ENCODE results near the gene LRRC4.

LRRC4 gene

DNA sequence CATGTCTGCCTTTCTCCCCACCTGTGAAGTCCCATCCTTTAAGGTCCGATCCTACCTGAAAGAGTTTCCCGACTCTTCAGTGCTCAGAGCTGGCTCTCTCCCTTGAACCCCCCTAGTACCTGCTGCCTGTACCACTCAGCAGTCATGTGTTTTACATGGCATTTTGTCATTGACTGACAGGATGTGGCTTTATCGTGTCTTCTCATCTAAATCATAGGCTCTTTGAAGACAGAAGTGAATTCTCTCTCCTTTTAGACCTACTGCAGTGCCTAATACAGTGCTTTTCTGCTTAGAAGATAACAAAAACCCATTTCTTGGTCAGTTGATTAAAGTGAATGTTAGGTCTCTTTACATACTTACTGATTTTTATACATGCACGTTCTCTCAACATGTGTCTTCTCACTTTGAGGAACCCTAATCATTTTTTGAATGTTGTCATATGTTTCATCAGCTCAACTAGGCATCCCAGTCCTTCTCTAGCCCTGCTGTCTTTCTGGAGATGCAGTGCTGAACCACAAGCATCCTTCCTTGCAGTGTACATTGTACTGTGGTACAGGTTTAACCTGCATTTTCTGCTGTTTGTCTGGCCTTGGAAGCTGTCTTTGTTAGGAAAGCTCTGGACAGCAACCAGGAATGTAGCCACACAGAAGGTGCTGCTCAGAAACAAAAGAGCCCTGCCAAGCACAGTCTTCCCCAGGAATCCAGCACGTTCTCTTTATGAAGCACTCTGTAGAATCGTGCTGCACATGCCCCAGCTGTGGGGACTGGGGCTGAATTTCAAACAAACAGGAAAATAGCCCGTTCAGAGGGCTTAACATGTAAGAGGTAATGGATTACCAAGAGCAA lies 28.1 kb upstream of the LRRC4 start:
- no peak for DNase-seq

DNA sequence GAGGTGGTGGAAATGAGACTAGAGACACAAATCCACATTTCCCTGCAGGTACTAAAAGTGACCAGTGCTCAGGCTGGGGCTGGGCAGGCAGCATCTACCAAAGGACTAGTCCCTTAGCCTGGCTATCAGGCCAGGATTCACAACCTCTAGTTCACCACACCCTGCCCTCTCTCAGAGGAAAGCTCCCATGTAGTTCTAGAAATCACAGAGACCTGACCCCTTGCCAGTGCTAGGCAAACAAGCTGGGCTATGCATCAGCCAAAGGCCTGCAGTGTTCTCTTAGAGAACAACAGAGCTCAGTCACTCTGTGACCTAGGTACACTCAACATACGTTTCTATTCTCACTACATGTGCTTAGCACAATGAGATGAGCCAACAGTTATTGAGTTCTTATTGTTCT lies 26.7 kb upstream of the LRRC4 start:
- DNase-seq: no peak

DNA sequence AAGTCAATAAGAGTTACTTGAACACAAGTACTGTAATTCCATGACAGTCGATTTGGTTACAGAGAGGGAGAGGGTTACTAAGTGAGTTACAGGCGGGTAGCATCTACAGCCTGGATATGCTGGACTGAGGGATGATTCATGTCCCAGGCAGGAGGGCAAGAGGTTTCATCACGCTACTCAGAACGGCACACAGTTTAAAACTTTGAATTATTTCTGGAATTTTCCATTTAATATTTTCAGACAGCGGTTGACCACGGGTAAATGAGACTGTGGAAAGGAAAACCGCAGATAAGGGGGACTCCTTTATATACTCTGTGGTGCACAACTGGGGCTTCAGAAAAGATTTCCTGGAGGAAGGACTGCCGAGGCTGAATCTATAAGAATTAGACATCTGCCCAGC lies 25.7 kb upstream of the LRRC4 start:
- no peak for DNase-seq

DNA sequence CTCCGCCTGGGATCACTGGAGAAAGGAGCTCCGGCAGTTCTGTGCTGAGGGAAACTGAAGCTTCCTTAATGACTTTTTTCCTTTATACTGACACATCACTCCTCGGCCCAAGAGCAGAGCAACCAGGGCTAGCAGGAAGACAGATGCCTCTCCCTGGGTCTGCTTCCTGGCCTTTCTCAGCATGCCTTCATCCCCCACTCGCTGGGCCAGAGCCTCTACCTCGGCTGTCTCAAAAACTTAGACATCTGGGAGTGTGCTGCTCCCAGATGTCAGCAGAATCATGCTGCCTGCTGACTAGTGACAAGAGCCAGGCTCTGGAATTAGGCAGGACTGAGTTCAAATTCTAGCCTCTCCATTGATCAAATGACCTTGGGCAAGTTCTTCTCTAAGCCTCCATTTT lies 24.4 kb upstream of the LRRC4 start:
- no peak for DNase-seq

DNA sequence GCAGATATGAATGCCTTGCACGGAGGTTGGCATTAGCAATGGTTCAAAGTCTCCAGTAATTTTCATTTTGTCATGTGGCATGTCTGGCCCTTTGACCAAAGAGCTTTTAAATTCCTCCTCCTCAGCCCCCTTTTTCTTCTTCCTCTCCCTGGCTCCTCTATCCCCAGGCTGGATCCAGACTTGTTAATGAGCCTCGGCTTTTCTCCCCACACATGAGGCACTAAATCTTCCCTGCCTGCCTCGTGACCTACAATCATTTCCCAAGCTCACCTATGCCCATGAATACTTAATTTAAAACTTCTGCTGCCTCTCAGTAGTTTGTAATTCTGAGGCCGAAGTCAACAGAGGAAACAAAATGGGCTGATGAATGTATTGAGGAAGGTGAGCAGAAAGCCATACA lies 23.3 kb upstream of the LRRC4 start:
- DNase-seq: no peak

DNA sequence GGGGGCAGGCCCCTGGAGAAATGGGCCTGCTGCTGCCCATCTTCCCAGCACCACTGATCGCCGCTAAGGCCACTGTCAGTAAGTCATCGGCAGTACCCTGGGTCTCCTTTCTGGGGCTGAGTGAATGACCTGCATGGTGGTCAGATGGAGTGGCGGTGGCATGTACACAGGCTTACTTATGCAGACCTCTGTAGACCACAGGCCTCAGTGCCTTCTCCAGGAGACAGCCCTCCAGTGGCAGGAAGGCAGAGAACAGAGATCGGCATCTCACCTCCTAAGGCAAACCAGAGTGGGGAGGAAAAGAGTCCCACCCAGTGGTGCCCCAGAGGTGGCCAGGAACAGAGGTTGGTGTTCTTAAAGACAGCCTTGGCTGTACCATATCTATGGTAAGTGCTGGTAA lies 22.8 kb upstream of the LRRC4 start:
- DNase-seq: no peak

DNA sequence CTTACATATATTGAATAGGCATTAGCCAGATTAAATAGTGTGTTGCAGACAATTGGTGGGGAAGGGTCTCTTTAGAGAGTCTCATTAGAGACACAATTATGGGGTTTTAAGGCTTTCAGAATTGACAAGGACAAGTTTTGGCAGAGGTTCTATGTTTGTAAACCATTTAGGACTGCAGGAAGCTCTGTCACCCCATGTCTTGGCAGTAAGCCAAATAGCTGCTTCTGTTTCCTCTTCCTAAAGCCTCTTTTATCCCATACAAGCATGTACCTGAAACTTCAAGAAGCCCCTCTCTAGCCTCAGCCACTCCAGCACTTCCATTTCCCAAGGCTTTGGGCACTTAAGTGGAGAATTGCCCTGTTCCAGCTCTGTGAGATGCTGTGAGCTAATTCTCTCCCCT lies 21.8 kb upstream of the LRRC4 start:
- DNase-seq: peak; percentile 18

DNA sequence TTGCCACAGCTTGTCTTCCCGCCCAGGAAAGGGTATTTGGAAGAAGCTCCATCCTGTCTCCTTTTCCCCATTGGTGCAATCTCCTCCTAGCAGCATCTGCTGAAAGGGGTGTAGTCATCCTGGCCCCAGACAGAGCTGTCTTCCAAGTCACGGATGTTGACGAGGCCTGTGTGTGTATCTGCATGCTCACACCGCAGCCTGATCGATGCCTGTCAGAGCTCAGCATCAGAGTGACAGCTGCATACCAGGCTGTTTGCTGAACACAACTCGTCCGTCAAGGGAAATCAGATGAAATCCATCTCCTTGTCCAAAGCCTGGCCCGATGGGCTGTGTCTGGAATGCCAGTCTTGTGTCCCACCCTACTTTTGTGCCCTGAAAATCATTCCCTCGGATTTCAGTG lies 21.2 kb upstream of the LRRC4 start:
- DNase-seq: no peak

DNA sequence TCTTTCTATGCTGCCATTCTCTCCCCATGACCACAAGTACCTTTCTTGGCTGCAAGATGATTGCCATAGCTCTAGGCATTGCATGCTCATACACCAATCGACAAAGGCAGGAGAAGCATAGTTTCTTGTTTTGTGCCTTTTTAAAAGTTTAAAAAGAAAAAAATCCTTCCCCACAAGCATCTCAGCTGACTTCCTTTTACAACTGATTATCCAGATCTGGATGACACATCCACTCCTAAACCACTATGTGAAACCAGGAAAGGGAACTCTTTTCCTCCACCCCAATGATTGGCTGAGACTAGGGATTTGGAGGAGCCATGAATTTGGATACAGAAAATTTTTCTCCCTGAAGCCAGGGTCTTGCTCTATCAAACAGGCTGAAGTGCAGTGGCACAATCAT lies 14.5 kb upstream of the LRRC4 start:
- DNase-seq: no peak

DNA sequence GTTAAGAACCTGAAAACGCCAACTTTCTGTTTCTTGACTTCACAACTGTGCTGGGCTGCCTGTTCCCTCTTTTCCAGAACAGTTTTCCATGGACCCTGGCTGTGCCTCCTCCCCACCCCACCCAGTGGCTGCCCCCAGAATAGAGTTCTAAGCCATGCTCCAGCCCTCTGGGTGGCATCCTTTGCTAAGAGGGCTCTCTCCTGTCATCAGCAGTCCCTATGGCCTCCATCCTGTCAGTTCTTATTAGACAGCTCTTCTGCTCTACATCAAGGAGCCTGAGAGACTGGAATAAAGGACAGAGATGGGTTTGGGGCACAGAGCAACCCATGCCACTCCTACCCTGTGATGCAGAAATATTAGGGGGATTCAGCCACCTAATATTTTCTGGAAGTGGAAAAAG lies 13.9 kb upstream of the LRRC4 start:
- DNase-seq: no peak

DNA sequence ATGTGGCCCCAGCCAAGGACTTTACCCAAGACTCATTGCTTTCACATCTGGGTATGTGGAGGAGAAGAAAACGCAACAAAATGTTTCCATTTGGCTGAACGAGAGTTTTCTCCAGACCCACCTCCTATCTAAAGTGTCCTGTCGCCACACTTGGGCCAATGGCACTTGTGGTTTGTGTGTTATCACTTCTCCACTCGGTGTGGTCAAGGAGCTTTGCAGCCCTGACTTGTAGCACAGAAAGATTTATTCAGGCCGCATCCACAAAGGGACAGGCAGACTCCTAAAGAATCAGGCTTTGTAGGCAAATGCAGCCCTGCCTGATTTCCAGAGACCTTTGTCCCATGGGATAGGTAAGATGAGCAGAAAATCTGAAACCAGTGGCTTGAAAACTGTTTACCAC lies 12.8 kb upstream of the LRRC4 start:
- DNase-seq: no peak

DNA sequence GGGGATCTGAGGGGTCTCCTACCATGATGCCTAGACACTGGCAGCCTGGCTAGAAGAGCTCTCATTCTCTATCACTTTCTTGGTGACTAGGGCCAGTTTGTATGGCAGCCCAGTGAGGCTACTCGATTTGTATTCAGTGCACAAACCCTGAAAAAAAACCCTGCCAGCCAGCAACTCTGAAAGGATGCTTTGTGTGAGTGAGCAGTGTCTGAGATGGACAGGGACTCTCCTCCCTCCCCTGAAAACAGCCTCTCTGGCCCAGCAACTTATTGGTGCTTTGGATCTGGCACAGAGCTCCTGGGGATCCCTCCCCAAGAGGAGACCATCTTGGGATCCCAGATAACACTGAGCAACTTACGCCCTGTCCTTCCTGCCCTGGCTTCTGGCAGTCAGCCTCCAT lies 10.8 kb upstream of the LRRC4 start:
- DNase-seq: no peak

DNA sequence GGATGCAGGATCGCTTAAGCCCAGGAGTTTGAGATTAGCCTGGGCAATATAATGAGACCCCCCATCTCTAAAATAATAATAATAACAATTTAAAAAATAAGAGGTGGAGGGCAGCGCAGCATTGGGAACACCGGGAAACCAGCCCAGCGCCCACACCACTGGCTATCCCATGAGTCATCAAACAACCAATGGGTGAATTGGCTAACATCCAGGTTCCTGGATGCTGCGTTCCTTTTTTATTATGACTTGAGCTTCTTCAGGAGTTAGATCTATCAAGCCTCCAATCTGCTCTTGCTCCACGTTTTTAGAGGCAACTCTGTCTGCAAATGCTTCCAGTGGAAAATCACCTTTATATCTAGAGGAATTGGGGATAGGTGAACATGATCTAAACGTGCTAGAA lies 10.0 kb upstream of the LRRC4 start:
- no peak for DNase-seq

DNA sequence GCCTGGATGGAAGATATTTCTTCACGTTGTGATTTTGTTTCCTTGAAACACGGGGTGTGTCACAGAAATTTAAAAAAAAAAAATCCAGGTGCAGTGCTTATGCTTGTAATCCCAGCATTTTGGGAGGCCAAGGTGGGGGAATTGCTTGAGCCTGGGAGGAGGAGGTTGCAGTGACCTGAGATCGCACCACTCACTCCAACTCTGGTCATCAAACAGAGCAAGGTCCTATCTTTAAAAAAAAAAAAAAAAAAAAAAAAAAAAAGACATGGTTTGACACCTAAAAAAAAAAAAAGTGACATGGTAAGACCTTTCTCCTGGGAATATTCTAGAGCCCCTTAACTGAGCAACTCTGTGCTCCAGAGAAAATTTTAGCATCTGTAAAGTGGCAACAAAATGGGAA lies 9.0 kb upstream of the LRRC4 start:
- DNase-seq: no peak

DNA sequence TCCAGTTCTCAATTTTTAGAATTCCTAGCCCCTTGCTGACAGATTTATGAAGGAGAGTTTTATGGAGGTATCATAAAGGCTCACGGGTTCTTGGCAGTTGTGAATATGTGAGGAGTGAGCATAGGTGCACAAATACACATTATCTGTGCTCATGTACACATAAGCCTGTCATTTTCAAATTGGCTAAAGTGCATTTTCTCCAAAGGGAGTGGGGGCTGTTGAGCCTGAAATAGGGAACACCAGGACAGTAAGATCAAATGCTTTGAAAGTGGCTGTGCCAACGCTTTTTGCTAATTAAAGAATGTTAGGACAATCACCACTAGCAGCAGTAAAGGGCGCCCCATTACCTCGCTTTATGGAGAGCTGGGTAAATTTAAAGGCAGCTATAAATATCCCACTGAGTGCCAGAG lies 8.3 kb upstream of the LRRC4 start:
- DNase-seq: no peak

DNA sequence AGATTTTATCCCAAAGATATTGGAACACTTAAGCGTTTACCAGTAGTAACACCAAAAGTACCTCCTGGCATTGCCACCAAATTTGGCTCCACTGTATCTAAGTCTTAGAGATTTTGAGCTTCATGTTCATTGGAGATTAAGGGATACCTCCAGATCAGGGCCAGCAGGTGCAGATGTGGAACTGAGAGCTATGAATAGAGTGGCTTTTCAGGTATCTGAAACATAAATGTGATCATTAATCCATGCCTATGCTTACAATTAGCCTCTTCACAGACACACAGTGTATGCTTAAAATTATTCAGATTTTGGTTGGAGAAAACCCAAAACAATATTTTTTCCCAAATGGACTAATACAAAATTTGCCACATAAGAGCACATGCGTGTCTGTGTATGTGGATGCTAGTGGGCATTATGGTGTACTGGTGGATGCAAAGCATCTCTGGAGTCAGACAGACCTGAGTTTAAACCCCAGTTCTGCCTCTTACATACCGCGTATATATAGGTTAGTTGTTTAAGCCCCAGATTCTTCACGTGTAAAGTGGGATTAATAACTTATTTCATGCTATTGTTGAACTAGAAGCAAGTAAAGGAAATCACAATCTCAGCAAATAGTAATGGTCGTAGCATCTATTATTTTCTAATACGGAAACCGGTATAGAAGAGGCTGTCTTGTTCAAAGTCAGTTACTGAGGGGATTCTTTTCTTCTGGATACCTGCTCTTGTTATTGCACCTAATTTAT lies 6.8 kb upstream of the LRRC4 start:
- DNase-seq: no peak

DNA sequence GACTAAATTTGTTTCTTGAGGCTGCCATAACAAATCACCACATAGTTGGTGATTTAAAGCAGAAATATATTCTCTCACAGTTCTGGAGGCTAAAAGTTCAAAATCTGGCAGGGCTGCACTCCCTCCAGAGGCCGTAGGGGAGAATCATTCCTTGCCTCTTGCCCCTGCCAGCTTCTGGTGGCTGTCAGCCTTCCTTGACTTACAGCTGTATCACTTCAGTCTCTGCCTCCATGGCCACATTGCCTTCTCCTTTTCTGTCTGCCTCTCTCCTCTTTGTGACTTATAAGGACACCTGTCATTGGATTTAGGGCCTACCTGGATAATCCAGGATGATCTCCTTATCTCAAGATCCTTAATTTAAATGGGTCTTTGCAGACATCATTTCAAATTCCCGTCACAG lies 5.8 kb upstream of the LRRC4 start:
- no peak for DNase-seq

DNA sequence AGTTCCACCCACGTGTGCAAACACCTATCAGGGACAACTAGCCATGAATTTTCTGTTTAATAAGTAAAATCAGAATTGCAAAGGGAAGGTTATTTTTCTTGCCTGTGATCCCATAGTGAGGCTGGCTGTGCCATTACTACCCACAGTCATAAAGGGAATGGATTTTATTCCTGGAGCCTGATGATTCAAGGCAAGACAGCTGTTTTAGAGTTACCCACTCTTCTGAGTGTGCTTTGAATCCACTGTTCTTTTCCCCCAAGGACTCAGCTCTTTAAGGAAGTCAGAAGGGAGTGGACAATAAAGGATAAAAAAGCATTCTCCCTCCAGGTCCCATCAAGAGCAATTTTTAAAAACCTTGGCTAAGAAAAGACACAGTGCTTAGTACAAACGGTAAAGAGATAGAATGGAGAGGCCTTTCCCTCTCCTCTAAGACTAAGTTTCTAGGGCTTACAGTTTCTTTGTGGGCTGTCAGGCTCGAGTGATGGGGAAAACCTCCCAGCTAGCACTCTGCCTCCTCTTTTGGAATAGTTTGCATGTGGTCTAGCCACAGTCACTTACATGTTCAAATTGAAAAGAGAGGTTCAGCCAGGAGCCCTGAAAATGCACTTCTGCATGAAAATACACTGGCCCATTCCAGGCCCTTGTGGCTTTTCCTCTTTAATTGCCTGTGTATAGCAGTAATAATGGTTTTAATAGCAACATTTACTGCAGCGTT lies 5.1 kb upstream of the LRRC4 start:
- no peak for DNase-seq

DNA sequence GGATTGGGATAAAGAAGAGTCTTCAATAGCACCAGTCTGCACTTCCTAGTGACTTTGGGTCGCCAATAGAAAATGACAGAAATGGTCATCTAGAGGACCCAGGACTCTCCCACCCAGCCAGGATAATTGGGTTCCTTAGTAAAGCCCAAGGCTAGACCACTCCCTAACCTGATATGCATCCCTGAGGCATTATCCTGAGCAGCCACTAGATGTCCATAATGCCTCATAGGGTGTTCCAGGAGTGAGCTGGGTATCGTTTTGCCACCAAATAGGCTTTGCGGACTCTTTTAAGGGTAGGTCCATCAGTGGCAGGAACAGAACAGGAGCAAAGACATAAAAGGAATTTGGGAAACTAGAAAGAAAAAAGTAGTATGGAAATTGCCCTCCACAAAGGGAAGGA lies 4.5 kb upstream of the LRRC4 start:
- DNase-seq: no peak

DNA sequence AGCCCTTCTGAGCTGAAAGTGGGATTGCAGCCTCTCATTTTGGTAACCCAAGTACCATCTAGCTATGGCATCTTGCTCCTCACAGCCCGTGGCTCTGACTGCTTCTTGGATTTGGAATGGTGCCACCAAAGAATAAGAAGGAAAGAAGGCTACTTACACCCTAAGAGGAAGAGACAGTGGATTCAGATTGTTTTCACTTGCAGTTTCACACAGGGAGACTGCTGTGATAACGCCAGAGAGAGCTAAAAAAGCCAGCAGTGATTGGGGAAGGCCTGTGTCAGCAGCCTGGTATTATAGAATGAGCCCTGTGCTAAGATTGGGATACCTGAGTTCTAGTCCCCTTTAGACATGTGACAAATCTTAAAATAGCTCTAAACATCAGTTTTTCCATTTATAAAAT lies 3.6 kb upstream of the LRRC4 start:
- no peak for DNase-seq

DNA sequence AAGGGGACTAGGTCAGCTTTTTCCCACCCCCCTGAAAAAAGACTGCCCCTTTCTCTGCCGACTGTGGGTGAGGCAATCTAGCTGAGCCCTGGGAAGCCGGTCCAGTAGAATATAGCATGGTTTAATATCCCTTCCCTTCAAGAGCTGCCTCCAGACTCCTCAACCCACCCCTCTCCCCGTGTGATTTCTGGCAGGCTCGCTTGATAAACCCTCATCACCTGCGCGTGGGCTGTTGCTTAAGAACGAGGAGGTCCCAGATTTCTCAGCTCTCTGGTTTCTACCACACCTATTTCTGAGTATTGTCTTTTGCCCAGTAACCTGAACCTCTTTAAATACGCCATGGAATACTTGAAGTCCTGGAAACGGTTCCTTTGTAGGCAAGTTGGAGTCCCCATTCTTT lies 2.0 kb upstream of the LRRC4 start:
- DNase-seq: no peak

DNA sequence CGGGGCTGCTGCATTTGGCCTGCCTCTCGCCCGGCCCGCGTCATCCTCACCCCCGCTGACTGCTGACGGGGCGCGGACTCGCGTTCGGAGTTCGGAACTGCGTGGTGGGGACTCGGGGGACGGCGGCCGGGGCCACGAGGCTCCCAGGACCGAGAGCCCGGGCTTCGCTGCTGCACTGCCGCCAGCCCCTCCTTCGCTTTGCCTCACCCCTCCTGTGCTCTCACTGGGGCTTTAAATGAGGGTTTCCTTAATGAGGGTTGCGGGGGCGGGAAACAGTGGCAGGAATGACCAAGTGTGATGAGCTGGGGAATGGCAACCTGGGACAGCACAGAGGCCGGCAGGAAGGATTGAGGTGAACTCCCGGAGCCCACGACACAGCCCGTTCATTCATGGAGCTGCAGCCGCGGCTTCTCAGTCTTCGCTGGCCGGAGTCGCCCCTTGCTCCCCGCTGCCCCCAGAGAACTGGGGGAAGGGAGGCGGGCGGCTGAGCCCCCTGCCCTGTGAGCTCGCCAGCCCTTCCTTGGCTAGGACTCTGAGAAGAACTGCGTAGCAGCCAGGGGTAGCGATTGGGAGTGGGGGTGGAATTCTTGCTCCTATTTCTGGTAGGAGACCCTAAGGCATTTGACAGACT lies 1.5 kb upstream of the LRRC4 start:
- DNase-seq: no peak

DNA sequence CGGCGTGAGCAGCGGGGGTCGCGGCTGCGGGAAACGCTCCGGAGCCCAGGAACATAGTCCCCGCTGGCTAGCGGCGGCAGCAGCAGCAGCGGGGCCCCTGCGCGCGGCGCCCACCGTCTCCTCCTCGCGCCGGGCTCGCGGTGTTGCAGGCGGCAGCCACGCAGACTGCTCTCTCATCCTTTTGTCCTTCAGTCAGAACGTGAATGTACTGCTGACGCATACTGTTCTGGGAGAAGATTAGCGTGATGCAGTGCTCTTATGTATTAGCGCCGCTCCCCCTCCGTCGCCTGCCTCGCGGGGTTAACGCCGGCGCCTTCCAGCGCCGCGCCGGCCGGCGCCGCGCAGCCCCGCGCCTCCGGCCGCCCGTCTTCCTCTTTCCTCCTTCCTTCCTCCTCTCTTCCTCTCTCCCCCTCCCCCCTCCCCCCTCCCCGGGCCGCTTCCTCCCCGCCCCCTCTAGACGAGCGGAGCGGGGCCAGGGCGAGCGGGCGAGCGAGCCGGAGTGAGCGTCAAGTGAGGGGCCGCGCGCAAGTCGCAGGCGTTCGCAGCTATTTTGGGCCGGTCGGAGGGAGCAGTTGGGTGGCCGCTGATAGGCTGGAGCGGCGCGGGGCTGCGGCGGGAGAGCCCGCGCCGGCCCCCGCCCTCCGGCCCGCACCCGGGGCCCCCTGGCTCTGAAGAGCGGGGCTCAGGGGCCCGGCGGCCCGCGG lies 816 bp upstream of the LRRC4 start:
- DNase-seq: no peak

All from GDM1 (cell line).